WTC11 (cell line): ENCODE measurements around the gene LGALS1. TPM values are rescaled to one million over a fixed set of nuclear protein-coding genes. Genes with fewer than 3 reads are reported as not detected.
"Not testable (repeated sequence)": the region's sequence is repeated elsewhere in the genome, so short reads cannot be mapped to it uniquely, and the experiment has no call there.

Source experiments
- ATAC-seq: fragments of 200-7000 bp; cut with Tn5 transposase; 2 replicates; pipeline ENCODE4 v1.10.0; 2021; ENCODE audit warnings: mild to moderate bottlenecking, moderate library complexity
- CTCF ChIA-PET: fragments of 300-600 bp; sonication (Branson Sonifier 250); formaldehyde crosslinking; loops from one replicate; lab custom pipeline; 2021; ENCODE audit warnings: antibody characterized with exemption; lab: Charles Lee
- POLR2A ChIA-PET: fragments of 350-600 bp; sonication (Branson Sonifier 250); formaldehyde crosslinking; loops from one replicate; lab custom pipeline; 2021; ENCODE audit warnings: antibody characterized with exemption; lab: Charles Lee
- DNase-seq: peaks from one replicate; pipeline ENCODE4 v3.0.0; 2021; ENCODE audit warnings: low spot score
- H3K27ac Mint-ChIP-seq: 2 replicates; pipeline ENCODE4 v1.8.0; 2021; ENCODE audit warnings: mixed read lengths
- H3K27me3 Mint-ChIP-seq: 2 replicates; pipeline ENCODE4 v1.8.0; 2021; ENCODE audit warnings: low read depth, mild to moderate bottlenecking, moderate library complexity, mixed read lengths
- H3K36me3 Mint-ChIP-seq: 2 replicates; pipeline ENCODE4 v1.8.0; 2021; ENCODE audit warnings: mixed read lengths
- H3K4me1 Mint-ChIP-seq: 2 replicates; pipeline ENCODE4 v1.8.0; 2022; ENCODE audit warnings: mixed read lengths
- H3K4me3 Mint-ChIP-seq: 2 replicates; pipeline ENCODE4 v1.8.0; 2021; ENCODE audit warnings: mild to moderate bottlenecking, moderate library complexity, mixed read lengths
- H3K9me3 Mint-ChIP-seq: 2 replicates; pipeline ENCODE4 v1.8.0; 2021; ENCODE audit warnings: mixed read lengths
- CREM ChIP-seq: sonication (generic); formaldehyde crosslinking; IDR thresholded peaks from 2 replicates; pipeline ENCODE4 v1.8.1; 2022; ENCODE audit warnings: mild to moderate bottlenecking, missing genetic modification reagents, moderate library complexity
- EMX1 ChIP-seq: fragments of 250-450 bp; sonication (Bioruptor Pico); IDR thresholded peaks from 2 replicates; pipeline ENCODE4 v1.8.0; 2021; ENCODE audit warnings: mild to moderate bottlenecking
- FOXJ3 ChIP-seq: sonication (generic); formaldehyde crosslinking; IDR thresholded peaks from 2 replicates; pipeline ENCODE4 v1.9.0; 2021; ENCODE audit warnings: missing genetic modification reagents, mild to moderate bottlenecking, borderline replicate concordance
- FOXP1 ChIP-seq: sonication (generic); formaldehyde crosslinking; IDR thresholded peaks from 2 replicates; pipeline ENCODE4 v1.8.0; 2022; ENCODE audit warnings: missing genetic modification reagents, mild to moderate bottlenecking, moderate library complexity, borderline replicate concordance
- IRF2 ChIP-seq: sonication (generic); formaldehyde crosslinking; IDR thresholded peaks from 2 replicates; pipeline ENCODE4 v1.8.0; 2022; ENCODE audit warnings: low read depth, missing genetic modification reagents, borderline replicate concordance
- JAZF1 ChIP-seq: fragments of 250-450 bp; sonication (Bioruptor Pico); IDR thresholded peaks from 2 replicates; pipeline ENCODE4 v1.9.0; 2021; ENCODE audit warnings: moderate library complexity, mild to moderate bottlenecking, inconsistent platforms
- KAT7 ChIP-seq: sonication (generic); formaldehyde crosslinking; IDR thresholded peaks from 2 replicates; pipeline ENCODE4 v1.8.1; 2023; ENCODE audit warnings: missing genetic modification reagents, mild to moderate bottlenecking, borderline replicate concordance
- MXD4 ChIP-seq: fragments of 250-450 bp; sonication (Bioruptor Pico); IDR thresholded peaks from 2 replicates; pipeline ENCODE4 v1.8.0; 2021; ENCODE audit warnings: mild to moderate bottlenecking, moderate library complexity, borderline replicate concordance
- NR3C1 ChIP-seq: sonication (generic); formaldehyde crosslinking; conservative IDR thresholded peaks from 2 replicates; pipeline ENCODE4 v1.8.1; 2023; ENCODE audit warnings: low read depth, mild to moderate bottlenecking, missing genetic modification reagents
- RELA ChIP-seq: sonication (generic); formaldehyde crosslinking; IDR thresholded peaks from 2 replicates; pipeline ENCODE4 v1.8.1; 2022; ENCODE audit warnings: missing genetic modification reagents, mild to moderate bottlenecking, borderline replicate concordance
- SMAD4 ChIP-seq: sonication (generic); formaldehyde crosslinking; IDR thresholded peaks from 2 replicates; pipeline ENCODE4 v1.8.0; 2022; ENCODE audit warnings: mild to moderate bottlenecking, missing genetic modification reagents
- ZNF138 ChIP-seq: sonication (generic); formaldehyde crosslinking; conservative IDR thresholded peaks from 2 replicates; pipeline ENCODE4 v1.8.1; 2022; ENCODE audit warnings: mild to moderate bottlenecking, moderate library complexity, missing genetic modification reagents
- ZNF219 ChIP-seq: sonication (generic); formaldehyde crosslinking; IDR thresholded peaks from 2 replicates; pipeline ENCODE4 v1.8.0; 2023; ENCODE audit warnings: missing genetic modification reagents, mild to moderate bottlenecking, borderline replicate concordance
- total RNA-seq: library from RNA; stranded (reverse); gene quantifications from 3 replicates; pipeline ENCODE4 v1.2.3, GENCODE V29; 2021
- TF ChIP-seq, protein P1 (sequence below): sonication (generic); formaldehyde crosslinking; IDR thresholded peaks from 2 replicates; pipeline ENCODE4 v1.8.1; 2023; ENCODE audit warnings: mild to moderate bottlenecking, moderate library complexity, missing genetic modification reagents
- TF ChIP-seq, protein P2 (sequence below): sonication (generic); formaldehyde crosslinking; conservative IDR thresholded peaks from 2 replicates; pipeline ENCODE4 v1.8.1; 2023; ENCODE audit warnings: mild to moderate bottlenecking, low read depth, missing genetic modification reagents, moderate library complexity
- TF ChIP-seq, protein P3 (sequence below): fragments of 250-450 bp; sonication (Bioruptor Pico); conservative IDR thresholded peaks from 2 replicates; pipeline ENCODE4 v1.9.0; 2021; ENCODE audit warnings: mild to moderate bottlenecking

Gene LGALS1
- total RNA-seq, 1 experiment from 2014 or later, result 17.3 TPM

DNA sequence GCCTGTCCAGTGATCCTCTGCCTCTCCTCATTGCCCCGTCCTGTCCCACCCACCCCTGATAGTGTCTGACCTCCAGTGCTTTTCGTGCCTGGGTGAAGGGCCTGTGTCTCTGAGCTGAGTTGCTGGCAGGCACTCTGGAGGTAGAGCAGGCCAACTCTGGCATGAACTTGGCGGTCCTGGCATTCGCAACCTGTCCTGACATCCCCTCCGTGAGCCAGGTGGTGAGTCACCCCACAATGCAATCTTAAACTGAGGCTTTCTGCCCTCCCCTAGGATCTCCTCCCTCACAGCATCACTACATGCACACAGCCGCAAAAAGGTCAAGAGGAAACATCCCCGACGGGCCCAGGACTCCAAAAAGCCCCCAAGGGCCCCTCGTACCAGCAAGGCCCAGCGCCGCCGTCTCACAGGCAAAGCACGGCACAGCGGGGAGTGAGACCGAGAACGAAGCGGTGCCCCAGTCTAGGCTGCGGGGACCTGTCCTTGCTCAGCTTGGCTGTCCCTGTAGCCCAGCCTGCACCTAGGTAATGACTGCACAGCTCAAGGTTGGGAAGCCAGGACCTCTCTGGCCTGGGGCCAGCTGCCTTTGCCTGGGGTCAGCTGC lies 15.6 kb downstream of the LGALS1 start (continued):
- TF ChIP-seq ZNF219 (CRISPR knock-in tag) (no peak), NR3C1 (no peak)
- TF ChIP-seq, all 79 proteins: peak for 0

DNA sequence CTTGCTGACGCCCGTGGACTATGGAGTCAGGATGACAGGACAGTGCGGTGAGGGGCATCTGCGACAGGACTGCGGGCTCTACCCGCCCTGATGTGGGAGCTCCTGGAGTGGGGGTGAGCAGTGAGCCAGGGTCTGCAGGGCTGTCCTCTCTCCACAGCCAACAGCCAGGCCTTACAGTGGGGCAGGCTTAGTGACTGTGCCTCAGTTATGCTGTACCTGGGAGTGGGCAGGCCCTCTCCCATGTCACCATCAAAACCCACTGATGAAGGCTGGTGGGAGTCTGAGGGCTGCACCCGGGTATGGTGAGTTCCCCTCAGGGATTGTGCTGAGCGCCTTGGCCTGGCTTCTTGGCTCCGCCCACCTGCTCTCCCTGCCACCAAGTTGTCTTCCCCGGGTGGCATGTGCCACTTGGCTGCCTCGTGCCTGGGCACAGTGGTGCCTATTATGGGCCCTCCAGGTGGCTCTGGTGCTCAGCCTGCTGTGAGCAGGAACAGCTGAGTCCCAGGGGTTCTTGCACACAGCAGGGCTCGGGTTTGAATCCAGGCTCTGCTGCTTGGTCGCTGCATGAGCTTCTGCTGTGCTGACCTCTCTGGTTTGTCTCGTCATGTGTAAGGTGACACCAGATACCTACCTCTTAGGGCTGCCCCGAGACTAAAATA lies 17.3 kb downstream of the LGALS1 start:
- no peaks in the 10 kb centered on the region for H3K9me3 Mint-ChIP-seq
- ATAC-seq (no peak), DNase-seq (no peak)
- H3K27ac Mint-ChIP-seq, result no peak overlapping the region
- no peak for TF ChIP-seq JAZF1
- TF ChIP-seq, protein P1, sequence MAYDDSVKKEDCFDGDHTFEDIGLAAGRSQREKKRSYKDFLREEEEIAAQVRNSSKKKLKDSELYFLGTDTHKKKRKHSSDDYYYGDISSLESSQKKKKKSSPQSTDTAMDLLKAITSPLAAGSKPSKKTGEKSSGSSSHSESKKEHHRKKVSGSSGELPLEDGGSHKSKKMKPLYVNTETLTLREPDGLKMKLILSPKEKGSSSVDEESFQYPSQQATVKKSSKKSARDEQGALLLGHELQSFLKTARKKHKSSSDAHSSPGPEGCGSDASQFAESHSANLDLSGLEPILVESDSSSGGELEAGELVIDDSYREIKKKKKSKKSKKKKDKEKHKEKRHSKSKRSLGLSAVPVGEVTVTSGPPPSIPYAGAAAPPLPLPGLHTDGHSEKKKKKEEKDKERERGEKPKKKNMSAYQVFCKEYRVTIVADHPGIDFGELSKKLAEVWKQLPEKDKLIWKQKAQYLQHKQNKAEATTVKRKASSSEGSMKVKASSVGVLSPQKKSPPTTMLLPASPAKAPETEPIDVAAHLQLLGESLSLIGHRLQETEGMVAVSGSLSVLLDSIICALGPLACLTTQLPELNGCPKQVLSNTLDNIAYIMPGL, result no peak
- TF ChIP-seq SMAD4 (CRISPR knock-in tag), result no peak
- TF ChIP-seq CREM (CRISPR knock-in tag), result no peak
- TF ChIP-seq, protein P2, sequence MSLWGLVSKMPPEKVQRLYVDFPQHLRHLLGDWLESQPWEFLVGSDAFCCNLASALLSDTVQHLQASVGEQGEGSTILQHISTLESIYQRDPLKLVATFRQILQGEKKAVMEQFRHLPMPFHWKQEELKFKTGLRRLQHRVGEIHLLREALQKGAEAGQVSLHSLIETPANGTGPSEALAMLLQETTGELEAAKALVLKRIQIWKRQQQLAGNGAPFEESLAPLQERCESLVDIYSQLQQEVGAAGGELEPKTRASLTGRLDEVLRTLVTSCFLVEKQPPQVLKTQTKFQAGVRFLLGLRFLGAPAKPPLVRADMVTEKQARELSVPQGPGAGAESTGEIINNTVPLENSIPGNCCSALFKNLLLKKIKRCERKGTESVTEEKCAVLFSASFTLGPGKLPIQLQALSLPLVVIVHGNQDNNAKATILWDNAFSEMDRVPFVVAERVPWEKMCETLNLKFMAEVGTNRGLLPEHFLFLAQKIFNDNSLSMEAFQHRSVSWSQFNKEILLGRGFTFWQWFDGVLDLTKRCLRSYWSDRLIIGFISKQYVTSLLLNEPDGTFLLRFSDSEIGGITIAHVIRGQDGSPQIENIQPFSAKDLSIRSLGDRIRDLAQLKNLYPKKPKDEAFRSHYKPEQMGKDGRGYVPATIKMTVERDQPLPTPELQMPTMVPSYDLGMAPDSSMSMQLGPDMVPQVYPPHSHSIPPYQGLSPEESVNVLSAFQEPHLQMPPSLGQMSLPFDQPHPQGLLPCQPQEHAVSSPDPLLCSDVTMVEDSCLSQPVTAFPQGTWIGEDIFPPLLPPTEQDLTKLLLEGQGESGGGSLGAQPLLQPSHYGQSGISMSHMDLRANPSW, result no peak
- TF ChIP-seq EMX1 (CRISPR knock-in tag), result no peak
- no peak for TF ChIP-seq MXD4 (CRISPR knock-in tag)
- TF ChIP-seq NR3C1, result no peak
- TF ChIP-seq, protein P3, sequence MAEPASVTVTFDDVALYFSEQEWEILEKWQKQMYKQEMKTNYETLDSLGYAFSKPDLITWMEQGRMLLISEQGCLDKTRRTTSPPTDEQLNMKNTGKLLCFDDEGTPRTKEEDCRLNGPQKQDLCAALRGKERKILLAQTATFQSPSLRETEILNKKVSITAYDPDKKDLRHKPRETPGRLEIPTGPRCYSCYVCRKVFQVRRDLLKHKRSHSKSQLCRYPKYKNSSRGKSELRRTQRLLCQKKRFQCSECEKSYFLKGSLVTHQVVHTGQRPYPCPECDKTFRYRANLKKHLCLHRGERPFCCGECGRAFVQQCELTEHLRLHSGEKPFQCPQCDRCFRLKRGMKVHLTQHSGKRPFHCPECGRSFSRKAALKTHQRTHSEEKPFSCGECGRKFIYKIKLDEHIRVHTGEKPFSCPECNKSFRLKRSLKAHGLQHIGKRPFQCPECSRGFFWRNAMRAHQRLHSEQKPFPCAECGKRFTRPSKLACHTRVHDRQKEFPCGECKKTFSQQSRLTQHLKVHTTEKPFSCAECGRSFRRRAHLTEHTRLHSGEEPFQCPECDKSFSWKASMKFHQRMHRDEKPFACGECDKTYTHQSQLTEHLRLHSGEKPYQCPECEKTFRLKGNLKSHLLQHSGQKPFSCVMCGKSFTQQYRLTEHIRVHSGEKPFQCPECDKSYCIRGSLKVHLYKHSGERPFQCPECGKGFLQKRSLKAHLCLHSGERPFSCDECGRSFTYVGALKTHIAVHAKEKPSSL (CRISPR knock-in tag), result no peak
- TF ChIP-seq ZNF138 (CRISPR knock-in tag), result no peak
- no peak for TF ChIP-seq KAT7 (CRISPR knock-in tag)
- no peak for TF ChIP-seq FOXJ3 (CRISPR knock-in tag)
- TF ChIP-seq RELA (CRISPR knock-in tag), result no peak
- TF ChIP-seq IRF2 (CRISPR knock-in tag), result no peak
- no peak for TF ChIP-seq FOXP1 (CRISPR knock-in tag)
- ChIA-PET POLR2A (no interaction called here), CTCF (interaction anchor here (3.0 kb wide), 1 partner anchor 50 kb away, joined by 7 read pairs; no protein-coding TSS in a partner anchor)
- no peaks in the 10 kb centered on the region for H3K27me3 Mint-ChIP-seq
- peaks cover 33% of the 10 kb centered on the region for H3K36me3 Mint-ChIP-seq
- H3K4me3 Mint-ChIP-seq, result no peak overlapping the region
- peaks cover 11% of the 10 kb centered on the region for H3K4me1 Mint-ChIP-seq

DNA sequence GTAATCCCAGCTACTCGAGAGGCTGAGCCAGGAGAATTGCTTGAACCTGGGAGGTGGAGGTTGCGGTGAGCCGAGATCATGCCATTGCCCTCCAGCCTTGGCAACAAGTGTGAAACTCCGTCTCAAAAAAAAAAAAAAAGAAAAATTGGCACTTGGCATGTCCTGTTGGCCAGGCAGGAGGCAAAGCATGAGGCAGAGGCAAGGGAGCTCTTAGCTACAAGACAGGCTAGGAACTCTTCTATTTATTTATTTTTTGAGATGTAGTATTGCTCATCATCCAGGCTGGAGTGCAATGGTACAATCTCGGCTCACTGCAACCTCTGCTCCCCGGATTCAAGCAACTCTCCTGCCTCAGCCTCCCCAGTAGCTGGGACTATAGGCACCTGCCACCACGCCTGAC lies 18.7 kb downstream of the LGALS1 start:
- not testable (repeated sequence) for H3K27ac Mint-ChIP-seq, H3K27me3 Mint-ChIP-seq, H3K9me3 Mint-ChIP-seq, ATAC-seq, H3K4me3 Mint-ChIP-seq, DNase-seq
- ChIA-PET CTCF (interaction anchor here (1.2 kb wide), 1 partner anchor 51 kb away, joined by 3 read pairs; no protein-coding TSS in a partner anchor), POLR2A (interaction anchor here (0.6 kb wide), 2 partner anchors 278 to 384 kb away, joined by 4 to 5 read pairs; no protein-coding TSS in a partner anchor)
- Mint-ChIP-seq H3K36me3 (peaks cover 27% of the 10 kb centered on the region), H3K4me1 (peaks cover 11% of the 10 kb centered on the region)

DNA sequence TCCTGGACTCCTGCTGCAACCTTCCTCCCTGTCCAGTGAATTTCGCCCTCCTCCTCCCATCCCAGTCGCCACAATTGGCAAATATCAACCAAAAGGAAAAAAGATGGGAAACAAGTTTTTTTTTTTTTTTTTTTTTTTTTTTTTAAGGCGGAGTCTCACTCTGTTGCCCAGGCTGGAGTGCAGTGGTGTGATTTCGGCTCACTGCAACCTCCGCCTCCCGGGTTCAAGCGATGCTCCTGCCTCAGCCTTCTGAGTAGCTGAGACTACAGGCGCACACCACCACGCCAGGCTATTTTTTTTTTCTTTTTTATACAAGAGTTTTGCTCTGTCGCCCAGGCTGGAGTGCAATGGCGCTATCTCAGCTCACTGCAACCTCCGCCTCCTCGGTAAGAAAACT lies 20.8 kb downstream of the LGALS1 start:
- Mint-ChIP-seq H3K4me3 (peak overlapping the region; percentile 96), H3K4me1 (peaks cover 11% of the 10 kb centered on the region), H3K27ac (peak overlapping the region; percentile 91), H3K36me3 (peaks cover 34% of the 10 kb centered on the region)
- not testable (repeated sequence) for H3K27me3 Mint-ChIP-seq, ATAC-seq, H3K9me3 Mint-ChIP-seq, DNase-seq
- POLR2A ChIA-PET, result interaction anchor here (1.7 to 1.8 kb wide), 2 partner anchors 38 to 45 kb away, joined by 6 to 7 read pairs; partner anchors contain the start of gene PDXP
- CTCF ChIA-PET, result interaction anchor here (0.6 to 4.2 kb wide), 15 partner anchors 11 to 205 kb away, joined by 3 to 29 read pairs (median 3); partner anchors contain the start of genes GGA1, NOL12 and PDXP
